Measurements from ENCODE around the gene KRT7. TPM values are rescaled to one million over a fixed set of nuclear protein-coding genes. Genes with fewer than 3 reads are reported as not detected.

KRT7 gene
- total RNA-seq = 1,160 and 1,591 TPM in 2 replicates

GRCh38 chr12:52232674-52233461 lies at the start of gene KRT7:
KRT7 (plus strand) TSS chr12:52233243; CDS start chr12:52233297, 54 bp downstream.

GRCh38 chr12:52191841-52192791 lies 40.9 kb upstream of the KRT7 start, which contains the start of gene KRT80:
KRT80 (minus strand) TSS chr12:52192014; CDS start chr12:52191902, 112 bp downstream.

GRCh38 chr12:52274521-52275120 lies 41.6 kb downstream of the KRT7 start, which contains the start of gene KRT86:
KRT86 (plus strand) TSS chr12:52274645; CDS start chr12:52301917, 27,272 bp downstream.

DNA sequence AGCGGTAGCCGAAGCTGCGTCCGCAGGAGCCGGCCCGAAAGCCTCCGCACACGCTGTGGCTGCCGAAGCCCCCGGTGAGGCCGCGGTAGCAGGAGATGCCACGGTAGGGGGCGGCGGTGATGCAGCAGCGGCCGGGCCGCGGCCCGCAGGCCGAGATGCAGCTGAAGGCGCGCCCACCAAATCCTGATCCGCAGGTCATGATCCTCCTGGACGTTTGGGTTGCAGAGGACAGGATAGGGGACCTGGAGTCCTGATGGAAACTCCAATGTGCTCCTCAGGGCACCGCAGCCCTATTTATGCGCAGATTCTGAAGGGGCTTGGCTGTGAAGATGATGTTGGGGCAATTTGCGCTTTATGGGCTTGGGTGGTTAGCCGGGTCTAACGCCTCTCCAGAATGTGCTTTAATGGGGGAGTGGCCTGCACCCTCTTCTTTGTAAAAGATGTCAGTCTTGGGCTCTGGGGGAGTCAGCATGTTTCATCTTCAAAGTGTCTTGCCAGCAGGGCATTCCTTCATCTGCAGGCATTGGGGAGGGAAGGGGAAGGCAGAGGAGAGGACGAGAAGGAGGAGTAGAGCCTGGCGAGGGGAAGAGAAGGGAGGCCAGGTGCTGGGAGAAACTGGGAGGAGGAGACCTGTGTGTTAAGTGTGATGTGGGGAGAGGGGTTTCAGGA lies 58.4 kb downstream of the KRT7 start, which contains the start of gene KRT81:
Gene KRT81, minus strand, starts transcription at position 268 of the 669 bp plus-strand sequence. Its CDS starts 69 bp downstream, at position 199.

Other genes starting within 250 kb of the KRT7 start
- 30.7 and 41.4 TPM in 2 replicates for gene TAMALIN, start 226.3 kb upstream of the KRT7 start, total RNA-seq
- gene NR4A1, start 181.8 kb upstream of the KRT7 start, total RNA-seq = 0.27 and 1.4 TPM in 2 replicates
- gene ATG101, start 163.3 kb upstream of the KRT7 start, total RNA-seq = 81.8 and 87.6 TPM in 2 replicates
- under 0.01 TPM in 1 of 2 replicates, not detected in the other for gene SMIM41, start 153.5 kb upstream of the KRT7 start, total RNA-seq
- 5.5 and 6.7 TPM in 2 replicates for gene KRT80, start 41.2 kb upstream of the KRT7 start, total RNA-seq
- 0.85 TPM in 1 of 2 replicates, not detected in the other for gene KRT86, start 41.4 kb downstream of the KRT7 start, total RNA-seq
- 0.18 TPM in 1 of 2 replicates, not detected in the other for gene KRT81, start 58.3 kb downstream of the KRT7 start, total RNA-seq
- not detected in 2 replicates for gene KRT83, start 88.2 kb downstream of the KRT7 start, total RNA-seq
- gene KRT85, start 134.2 kb downstream of the KRT7 start, total RNA-seq = not detected in 2 replicates
- not detected in 2 replicates for gene KRT84, start 152.4 kb downstream of the KRT7 start, total RNA-seq
- gene KRT82, start 173.1 kb downstream of the KRT7 start, total RNA-seq = not detected in 2 replicates
- not detected in 2 replicates for gene KRT75, start 201.1 kb downstream of the KRT7 start, total RNA-seq
- under 0.01 TPM in 1 of 2 replicates, not detected in the other for gene KRT6B, start 218.9 kb downstream of the KRT7 start, total RNA-seq
- not detected in 2 replicates for gene KRT6C, start 240.6 kb downstream of the KRT7 start, total RNA-seq